GM12878 (cell line): Measurements from ENCODE around the gene CRX. TPM values are rescaled to one million over a fixed set of nuclear protein-coding genes. Genes with fewer than 3 reads are reported as not detected.

Experiments
- ATF7 ChIP-seq: fragments of 450-650 bp; IDR thresholded peaks from 2 replicates; pipeline ENCODE4 v1.6.1; 2016; ENCODE audit warnings: low read depth, mild to moderate bottlenecking
- ESRRA ChIP-seq: IDR thresholded peaks from 2 replicates; pipeline ENCODE4 v1.6.1; 2012; ENCODE audit warnings: mild to moderate bottlenecking, low read length, improper control_type of control experiment
- EZH2 ChIP-seq: IDR thresholded peaks from 2 replicates; pipeline ENCODE4 v1.6.1; 2012; ENCODE audit warnings: low read depth, mild to moderate bottlenecking, control low read depth, inconsistent platforms, low read length, borderline replicate concordance; ENCODE audit not compliant: control insufficient read depth
- FOXK2 ChIP-seq: fragments of 450-650 bp; IDR thresholded peaks from 2 replicates; pipeline ENCODE4 v1.6.1; 2017; ENCODE audit warnings: mild to moderate bottlenecking, moderate library complexity
- FOXM1 ChIP-seq: IDR thresholded peaks from 2 replicates; pipeline ENCODE4 v1.6.1; 2012; ENCODE audit warnings: low read depth, mild to moderate bottlenecking, inconsistent platforms, low read length, moderate library complexity
- HDGF ChIP-seq: fragments of 450-650 bp; IDR thresholded peaks from 2 replicates; pipeline ENCODE4 v1.6.1; 2016; ENCODE audit warnings: antibody characterized with exemption
- KAT2A ChIP-seq: conservative IDR thresholded peaks from 2 replicates; pipeline ENCODE4 v1.6.1; 2011; ENCODE audit warnings: low read depth, low read length; ENCODE audit not compliant: control insufficient read depth
- MLLT1 ChIP-seq: fragments of 450-650 bp; IDR thresholded peaks from 2 replicates; pipeline ENCODE4 v1.6.1; 2016; ENCODE audit warnings: mild to moderate bottlenecking
- MYB ChIP-seq: fragments of 150-350 bp; IDR thresholded peaks from 2 replicates; pipeline ENCODE4 v1.6.1; 2014; ENCODE audit warnings: mild to moderate bottlenecking, low read depth, low read length, borderline replicate concordance
- MYC ChIP-seq: IDR thresholded peaks from 2 replicates; pipeline ENCODE4 v1.6.1; 2011; ENCODE audit warnings: mild to moderate bottlenecking, low read length, moderate library complexity, inconsistent platforms; ENCODE audit not compliant: insufficient read depth, insufficient replicate concordance, insufficient read length, severe bottlenecking
- PBX3 ChIP-seq: IDR thresholded peaks from 2 replicates; pipeline ENCODE4 v1.6.1; 2011; ENCODE audit warnings: mild to moderate bottlenecking, low read depth, low read length, moderate library complexity; ENCODE audit not compliant: insufficient replicate concordance
- POLR2A ChIP-seq: IDR thresholded peaks from 2 replicates; pipeline ENCODE4 v1.6.1; 2011; ENCODE audit warnings: low read depth, mild to moderate bottlenecking, low read length
- SKIL ChIP-seq: fragments of 450-650 bp; IDR thresholded peaks from 2 replicates; pipeline ENCODE4 v1.6.1; 2017; ENCODE audit warnings: mild to moderate bottlenecking, low read depth, inconsistent platforms; ENCODE audit not compliant: poor library complexity, severe bottlenecking
- SREBF2 ChIP-seq: IDR thresholded peaks from 2 replicates; pipeline ENCODE4 v1.6.1; 2012; ENCODE audit warnings: mild to moderate bottlenecking, low read length
- SRF ChIP-seq, 2 experiments: IDR thresholded peaks; 2 replicates each; pipeline ENCODE4 v1.6.1; 2011; ENCODE audit warnings: low read depth in 2 of 2, low read length in 2 of 2, mild to moderate bottlenecking in 1 of 2, moderate library complexity in 1 of 2
- TARDBP ChIP-seq: IDR thresholded peaks from 2 replicates; pipeline ENCODE4 v1.6.1; 2016; ENCODE audit warnings: borderline replicate concordance
- YY1 ChIP-seq: IDR thresholded peaks from 2 replicates; pipeline ENCODE4 v1.6.1; 2011; ENCODE audit warnings: low read depth, mild to moderate bottlenecking, low read length
- ZBED1 ChIP-seq: IDR thresholded peaks from 2 replicates; pipeline ENCODE4 v1.6.1; 2016; ENCODE audit warnings: borderline replicate concordance
- ZNF274 ChIP-seq: IDR thresholded peaks from one replicate; pipeline ENCODE4 v1.8.0; 2011; ENCODE audit not compliant: insufficient read length, insufficient read depth
- ZNF384 ChIP-seq: IDR thresholded peaks from 2 replicates; pipeline ENCODE4 v1.6.1; 2012; ENCODE audit warnings: low read depth, mild to moderate bottlenecking, low read length, improper control_type of control experiment, borderline replicate concordance
- ZNF592 ChIP-seq: fragments of 450-650 bp; IDR thresholded peaks from 2 replicates; pipeline ENCODE4 v1.6.1; 2017; ENCODE audit warnings: mild to moderate bottlenecking, moderate library complexity
- polyA plus RNA-seq, 11 experiments: library from polyadenylated mRNA; depleted of rRNA in 4 of 11; unstranded in 6 of 11; stranded (reverse) in 5 of 11; fragments of >200 nt; fragmentation: Nextera tagmentation in 4 of 11; fragmentation: Illumina TruSeq in 1 of 11; extraction: Ambion mirVana in 4 of 11; extraction: Trizol in 1 of 11; gene quantifications; 1 replicate in 1 of 11; 2 replicates in 10 of 11; pipeline versions ENCODE4 v1.2.1 to v1.2.3, GENCODE V29; 2011 to 2016; ENCODE audit warnings: inconsistent platforms in 2 of 11, missing spikeins in 2 of 11, low read depth in 1 of 11
- total RNA-seq, 4 experiments: library from RNA; depleted of rRNA in 3 of 4; stranded (reverse); fragments of >200 nt in 3 of 4; fragmentation: Illumina TruSeq in 1 of 4; extraction: Trizol in 1 of 4; gene quantifications; 2 replicates each; pipeline versions ENCODE4 v1.2.1 to v1.2.3, GENCODE V29; 2013 to 2021

The CRX gene
- total and polyA plus RNA-seq, 10 of the 15 experiments (the other 5 are each of a cell fraction or from before 2014, with no cell fraction given), result not detected

GRCh38 chr19:47778049-47778953 lies 43.4 kb upstream of the CRX start, which contains the start of gene SELENOW (continued):
- TF ChIP-seq ZNF592 (no peak), POLR2A (peak; percentile 99), KAT2A (no peak), TARDBP (no peak), SKIL (peak; percentile 91), MLLT1 (peak; percentile 46), ZBED1 (no peak), MYB (no peak), EZH2 (no peak), SRF (IDR thresholded peaks at IDR 0.05; ENCODE audit: low read depth in 2 of 2, low read length in 2 of 2) (0 out of 4 replicates have a peak, but pooled peaks of 1 of the 2 experiments have one; percentile 57), FOXM1 (no peak), SREBF2 (no peak), ZNF384 (no peak), PBX3 (peak; percentile 66), ATF7 (peak; percentile 100), YY1 (peak; percentile 41; the same call in 1 of the 2 replicates), MYC (no peak), FOXK2 (peak; percentile 99), ESRRA (no peak), ZNF274 (no peak), HDGF (0 out of 2 replicates have a peak, but pooled peaks have one; percentile 26)
